ENCODE data around the gene FCER2. TPM values are rescaled to one million over a fixed set of nuclear protein-coding genes. Genes with fewer than 3 reads are reported as not detected.

The FCER2 gene
- total and polyA plus RNA-seq, 3 donors from 2014 or later = 0.79 to 1.1 (median 0.87) TPM

DNA sequence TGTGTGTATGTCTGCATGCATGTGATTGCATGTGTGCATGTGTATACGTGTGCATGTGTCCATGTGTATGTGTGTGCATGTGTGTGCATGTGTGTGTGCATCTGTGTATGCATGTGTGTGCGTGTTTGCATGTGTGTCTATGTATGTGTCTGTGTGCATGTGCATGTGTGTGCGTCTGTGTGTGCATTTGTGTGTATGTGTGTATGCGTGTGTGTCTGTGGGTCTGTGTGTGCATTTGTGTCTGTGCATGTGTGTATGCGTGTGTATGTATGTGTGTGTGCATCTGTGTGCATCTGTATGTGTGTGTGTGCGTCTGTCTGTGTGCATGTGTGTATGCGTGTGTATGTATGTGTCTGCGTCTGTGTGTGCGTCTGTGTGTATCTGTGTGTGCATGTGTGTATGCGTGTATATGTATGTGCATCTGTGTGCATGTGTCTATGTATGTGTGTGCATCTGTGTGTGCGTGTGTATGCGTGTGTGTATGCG lies 62.0 kb downstream of the FCER2 start:
- DNase-seq = no peak
- Histone ChIP-seq H3K4me1 (no peaks in the 10 kb centered on the region), H3K9me3 (no peaks in the 10 kb centered on the region), H3K36me3 (ENCODE audit: low read depth, missing control alignments) (no peaks in the 10 kb centered on the region), H3K27me3 (no peaks in the 10 kb centered on the region), H3K4me3 (no peak overlapping the region), H3K27ac (no peak overlapping the region)
- 70 to 76% methylated on average over 13 of the region's 13 CpGs for WGBS, 2 donors
- intact Hi-C loops (cut with DNase I; ENCODE audit: low total_unique reads) = no loop called here
- TF ChIP-seq, protein P1, sequence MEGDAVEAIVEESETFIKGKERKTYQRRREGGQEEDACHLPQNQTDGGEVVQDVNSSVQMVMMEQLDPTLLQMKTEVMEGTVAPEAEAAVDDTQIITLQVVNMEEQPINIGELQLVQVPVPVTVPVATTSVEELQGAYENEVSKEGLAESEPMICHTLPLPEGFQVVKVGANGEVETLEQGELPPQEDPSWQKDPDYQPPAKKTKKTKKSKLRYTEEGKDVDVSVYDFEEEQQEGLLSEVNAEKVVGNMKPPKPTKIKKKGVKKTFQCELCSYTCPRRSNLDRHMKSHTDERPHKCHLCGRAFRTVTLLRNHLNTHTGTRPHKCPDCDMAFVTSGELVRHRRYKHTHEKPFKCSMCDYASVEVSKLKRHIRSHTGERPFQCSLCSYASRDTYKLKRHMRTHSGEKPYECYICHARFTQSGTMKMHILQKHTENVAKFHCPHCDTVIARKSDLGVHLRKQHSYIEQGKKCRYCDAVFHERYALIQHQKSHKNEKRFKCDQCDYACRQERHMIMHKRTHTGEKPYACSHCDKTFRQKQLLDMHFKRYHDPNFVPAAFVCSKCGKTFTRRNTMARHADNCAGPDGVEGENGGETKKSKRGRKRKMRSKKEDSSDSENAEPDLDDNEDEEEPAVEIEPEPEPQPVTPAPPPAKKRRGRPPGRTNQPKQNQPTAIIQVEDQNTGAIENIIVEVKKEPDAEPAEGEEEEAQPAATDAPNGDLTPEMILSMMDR (IDR thresholded peaks at IDR 0.05) = no peak
- no peak for TF ChIP-seq POLR2A (IDR thresholded peaks at IDR 0.05)

DNA sequence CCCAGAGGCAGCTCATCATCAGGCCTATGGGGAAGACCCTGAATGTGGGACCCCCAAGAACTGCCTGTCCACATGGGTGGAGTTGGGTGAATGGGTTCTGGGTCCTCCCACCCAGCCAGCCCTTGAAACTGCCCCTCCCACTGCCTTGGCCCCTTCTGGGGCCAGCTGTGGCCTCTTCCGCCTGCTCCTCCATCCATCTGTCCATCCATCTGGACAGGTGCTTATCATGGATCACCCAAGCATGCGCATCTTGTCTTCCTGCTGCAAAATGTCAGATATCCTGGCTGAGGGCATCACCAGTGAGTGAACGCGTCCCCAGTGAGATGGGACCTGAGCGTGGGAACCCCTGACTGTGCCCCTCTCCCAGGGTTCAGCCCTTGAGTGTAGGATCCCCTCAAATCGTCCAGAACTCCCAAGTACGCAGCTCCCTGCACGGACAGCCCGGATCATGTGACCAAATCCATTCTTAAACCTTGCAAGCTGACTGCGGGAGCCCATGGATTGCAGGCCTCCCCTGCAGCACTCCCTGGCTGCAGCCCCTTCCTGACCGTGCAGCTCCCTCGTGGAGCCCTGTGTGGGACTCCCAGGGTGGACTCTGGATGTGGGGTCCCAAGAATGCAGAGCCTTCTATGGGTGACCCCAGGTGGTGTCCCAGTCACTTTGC lies 63.0 kb downstream of the FCER2 start:
- no peak for DNase-seq
- 61 to 65% methylated on average over 8 to 12 of the region's 12 CpGs for WGBS, 2 donors
- no peaks in the 10 kb centered on the region for H3K9me3 ChIP-seq
- H3K4me1 ChIP-seq = no peaks in the 10 kb centered on the region
- no peaks in the 10 kb centered on the region for H3K36me3 ChIP-seq (ENCODE audit: low read depth, missing control alignments)
- no peak overlapping the region for H3K27ac ChIP-seq
- intact Hi-C loops (cut with DNase I; ENCODE audit: low total_unique reads) = no loop called here
- H3K4me3 ChIP-seq = no peak overlapping the region
- TF ChIP-seq, protein P1 (IDR thresholded peaks at IDR 0.05) = no peak
- TF ChIP-seq POLR2A (IDR thresholded peaks at IDR 0.05) = no peak
- H3K27me3 ChIP-seq = no peaks in the 10 kb centered on the region

Other genes with a start within 250 kb of the FCER2 start
- gene PEX11G, start 213.1 kb downstream of the FCER2 start, total RNA-seq = 10 to 100 TPM; 12.3 to 20.9 TPM
- 26.0 TPM for gene PEX11G, start 213.1 kb downstream of the FCER2 start, polyA plus RNA-seq (ENCODE audit: insufficient read depth, low read depth, low replicate concordance)
- gene ZNF358, start 186.0 kb downstream of the FCER2 start, total RNA-seq = 10 to 100 TPM; 28.7 to 35.9 TPM
- 21.0 TPM for gene ZNF358, start 186.0 kb downstream of the FCER2 start, polyA plus RNA-seq (ENCODE audit: insufficient read depth, low read depth, low replicate concordance)
- 10 to 100 TPM; 17.7 to 26.9 TPM for gene MCOLN1, start 179.5 kb downstream of the FCER2 start, total RNA-seq
- gene MCOLN1, start 179.5 kb downstream of the FCER2 start, polyA plus RNA-seq (ENCODE audit: insufficient read depth, low read depth, low replicate concordance) = 15.2 TPM
- gene PNPLA6, start 166.4 kb downstream of the FCER2 start, total RNA-seq = 100 to 1,000 TPM; 109 to 143 TPM
- gene PNPLA6, start 166.4 kb downstream of the FCER2 start, polyA plus RNA-seq (ENCODE audit: insufficient read depth, low read depth, low replicate concordance) = 153 TPM
- gene CAMSAP3, start 106.3 kb downstream of the FCER2 start, total RNA-seq = 100 to 1,000 TPM in 1 of 2 donors, 10 to 100 TPM in 1; 64.7 to 104 TPM
- gene CAMSAP3, start 106.3 kb downstream of the FCER2 start, polyA plus RNA-seq (ENCODE audit: insufficient read depth, low read depth, low replicate concordance) = 32.4 TPM
- 100 to 1,000 TPM in 1 of 2 donors, 10 to 100 TPM in 1; 97.2 to 128 TPM for gene XAB2, start 72.6 kb downstream of the FCER2 start, total RNA-seq
- 90.3 TPM for gene XAB2, start 72.6 kb downstream of the FCER2 start, polyA plus RNA-seq (ENCODE audit: insufficient read depth, low read depth, low replicate concordance)
- gene PET100, start 72.3 kb downstream of the FCER2 start, total RNA-seq = 10 to 100 TPM; 25.3 to 26.9 TPM
- 64.0 TPM for gene PET100, start 72.3 kb downstream of the FCER2 start, polyA plus RNA-seq (ENCODE audit: insufficient read depth, low read depth, low replicate concordance)
- 100 to 1,000 TPM in 1 of 2 donors, 10 to 100 TPM in 1; 38.2 to 130 TPM for gene PCP2, start 68.4 kb downstream of the FCER2 start, total RNA-seq
- gene PCP2, start 68.4 kb downstream of the FCER2 start, polyA plus RNA-seq (ENCODE audit: insufficient read depth, low read depth, low replicate concordance) = 164 TPM
- gene STXBP2, start 65.0 kb downstream of the FCER2 start, total RNA-seq = 100 to 1,000 TPM; 155 to 156 TPM
- 135 TPM for gene STXBP2, start 65.0 kb downstream of the FCER2 start, polyA plus RNA-seq (ENCODE audit: insufficient read depth, low read depth, low replicate concordance)
- gene RETN, start 33.1 kb downstream of the FCER2 start, total RNA-seq = not detected
- 1.9 TPM for gene RETN, start 33.1 kb downstream of the FCER2 start, polyA plus RNA-seq (ENCODE audit: insufficient read depth, low read depth, low replicate concordance)
- not detected for gene MCEMP1, start 25.0 kb downstream of the FCER2 start, total RNA-seq
- not detected for gene MCEMP1, start 25.0 kb downstream of the FCER2 start, polyA plus RNA-seq (ENCODE audit: insufficient read depth, low read depth, low replicate concordance)
- 100 to 1,000 TPM; 194 to 226 TPM for gene TRAPPC5, start 21.3 kb downstream of the FCER2 start, total RNA-seq
- gene TRAPPC5, start 21.3 kb downstream of the FCER2 start, polyA plus RNA-seq (ENCODE audit: insufficient read depth, low read depth, low replicate concordance) = 214 TPM
- 1 to 10 TPM in 1 of 2 donors, not detected in 1; 1.2 TPM for gene CLEC4G, start 30.0 kb upstream of the FCER2 start, total RNA-seq
- gene CLEC4G, start 30.0 kb upstream of the FCER2 start, polyA plus RNA-seq (ENCODE audit: insufficient read depth, low read depth, low replicate concordance) = 0.71 TPM
- under 1 TPM; 0.55 to 0.74 TPM for gene CD209, start 45.4 kb upstream of the FCER2 start, total RNA-seq
- 5.0 TPM for gene CD209, start 45.4 kb upstream of the FCER2 start, polyA plus RNA-seq (ENCODE audit: insufficient read depth, low read depth, low replicate concordance)
- 10 to 100 TPM in 1 of 2 donors, 1 to 10 TPM in 1; 9.4 to 14.9 TPM for gene CLEC4M, start 61.1 kb upstream of the FCER2 start, total RNA-seq
- gene CLEC4M, start 61.1 kb upstream of the FCER2 start, polyA plus RNA-seq (ENCODE audit: insufficient read depth, low read depth, low replicate concordance) = 14.5 TPM
- gene EVI5L, start 128.1 kb upstream of the FCER2 start, total RNA-seq = 10 to 100 TPM; 45.8 to 68.9 TPM
- 69.3 TPM for gene EVI5L, start 128.1 kb upstream of the FCER2 start, polyA plus RNA-seq (ENCODE audit: insufficient read depth, low read depth, low replicate concordance)
- gene PRR36, start 172.3 kb upstream of the FCER2 start, total RNA-seq = 1 to 10 TPM; 2.9 to 3.3 TPM
- gene PRR36, start 172.3 kb upstream of the FCER2 start, polyA plus RNA-seq (ENCODE audit: insufficient read depth, low read depth, low replicate concordance) = 0.50 TPM
- 1 to 10 TPM in 1 of 2 donors, under 1 TPM in 1; 0.79 to 1.4 TPM for gene LRRC8E, start 186.4 kb upstream of the FCER2 start, total RNA-seq
- 0.92 TPM for gene LRRC8E, start 186.4 kb upstream of the FCER2 start, polyA plus RNA-seq (ENCODE audit: insufficient read depth, low read depth, low replicate concordance)
- gene MAP2K7, start 201.7 kb upstream of the FCER2 start, total RNA-seq = 10 to 100 TPM; 30.6 to 44.0 TPM
- gene MAP2K7, start 201.7 kb upstream of the FCER2 start, polyA plus RNA-seq (ENCODE audit: insufficient read depth, low read depth, low replicate concordance) = 34.8 TPM
- gene TGFBR3L, start 212.7 kb upstream of the FCER2 start, total RNA-seq = 1 to 10 TPM in 1 of 2 donors, not detected in 1; 2.2 TPM
- 1.2 TPM for gene TGFBR3L, start 212.7 kb upstream of the FCER2 start, polyA plus RNA-seq (ENCODE audit: insufficient read depth, low read depth, low replicate concordance)
- gene SNAPC2, start 218.2 kb upstream of the FCER2 start, total RNA-seq = 10 to 100 TPM; 72.5 to 88.6 TPM
- 51.9 TPM for gene SNAPC2, start 218.2 kb upstream of the FCER2 start, polyA plus RNA-seq (ENCODE audit: insufficient read depth, low read depth, low replicate concordance)
- gene CTXN1, start 224.0 kb upstream of the FCER2 start, total RNA-seq = 10 to 100 TPM; 40.1 to 67.2 TPM
- 19.4 TPM for gene CTXN1, start 224.0 kb upstream of the FCER2 start, polyA plus RNA-seq (ENCODE audit: insufficient read depth, low read depth, low replicate concordance)
- 10 to 100 TPM; 68.0 to 71.2 TPM for gene TIMM44, start 241.5 kb upstream of the FCER2 start, total RNA-seq
- 33.8 TPM for gene TIMM44, start 241.5 kb upstream of the FCER2 start, polyA plus RNA-seq (ENCODE audit: insufficient read depth, low read depth, low replicate concordance)